Melanocyte of skin (primary cell): ENCODE results near the gene WDR4. TPM values are rescaled to one million over a fixed set of nuclear protein-coding genes. Genes with fewer than 3 reads are reported as not detected.

Experiments
- total RNA-seq, 2 donors: library from RNA; depleted of rRNA; stranded (reverse); fragments of >200 nt; gene quantifications; 2 replicates each; pipeline ENCODE4 v1.2.3, GENCODE V29; 2012

WDR4 gene, protein sequence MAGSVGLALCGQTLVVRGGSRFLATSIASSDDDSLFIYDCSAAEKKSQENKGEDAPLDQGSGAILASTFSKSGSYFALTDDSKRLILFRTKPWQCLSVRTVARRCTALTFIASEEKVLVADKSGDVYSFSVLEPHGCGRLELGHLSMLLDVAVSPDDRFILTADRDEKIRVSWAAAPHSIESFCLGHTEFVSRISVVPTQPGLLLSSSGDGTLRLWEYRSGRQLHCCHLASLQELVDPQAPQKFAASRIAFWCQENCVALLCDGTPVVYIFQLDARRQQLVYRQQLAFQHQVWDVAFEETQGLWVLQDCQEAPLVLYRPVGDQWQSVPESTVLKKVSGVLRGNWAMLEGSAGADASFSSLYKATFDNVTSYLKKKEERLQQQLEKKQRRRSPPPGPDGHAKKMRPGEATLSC
- total RNA-seq = 10 to 100 TPM in 1 of 2 donors, 1 to 10 TPM in 1; 8.6 to 21.3 TPM

DNA sequence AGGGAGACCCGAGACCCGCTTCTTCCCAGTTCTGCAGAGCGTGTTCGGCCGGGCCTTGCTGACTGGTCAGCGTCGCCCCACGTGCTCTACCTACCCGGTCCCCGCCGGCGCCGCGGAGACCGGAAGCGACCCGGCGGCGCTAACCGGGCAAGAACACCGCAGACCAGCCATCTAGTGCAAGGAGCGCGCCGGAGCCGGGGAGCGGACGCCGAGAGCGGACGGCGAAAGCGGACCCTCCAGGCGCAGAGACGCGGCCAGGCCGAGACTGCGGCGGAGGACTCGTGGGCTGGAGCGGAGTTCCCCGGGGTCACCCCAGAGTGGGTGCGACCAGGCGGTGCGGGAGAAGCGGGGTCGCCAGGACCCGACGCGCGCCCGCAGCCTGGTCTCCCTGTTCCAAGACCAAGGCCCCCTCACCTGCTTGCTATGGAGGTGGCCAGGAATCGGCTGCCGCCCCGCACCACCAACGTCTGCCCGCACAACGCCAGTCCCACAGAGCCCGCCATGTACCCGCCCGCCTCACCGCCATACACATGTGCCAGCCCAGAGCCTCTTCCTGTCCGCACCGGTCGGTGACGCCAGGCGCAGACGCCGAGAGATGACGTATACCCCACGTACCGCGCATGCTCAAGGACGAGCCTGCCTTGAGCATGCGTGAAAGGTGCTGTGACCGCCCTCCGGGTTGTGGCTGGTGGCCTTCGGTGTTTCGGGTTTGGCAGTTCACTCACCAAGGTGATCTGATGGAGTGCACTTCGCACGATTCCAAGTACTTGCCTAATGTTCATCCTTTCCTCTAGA is at the start of gene WDR4:
WDR4 (minus strand) TSS at position 547 of the 795 bp plus-strand sequence; CDS start at position 503, 44 bp downstream.

DNA sequence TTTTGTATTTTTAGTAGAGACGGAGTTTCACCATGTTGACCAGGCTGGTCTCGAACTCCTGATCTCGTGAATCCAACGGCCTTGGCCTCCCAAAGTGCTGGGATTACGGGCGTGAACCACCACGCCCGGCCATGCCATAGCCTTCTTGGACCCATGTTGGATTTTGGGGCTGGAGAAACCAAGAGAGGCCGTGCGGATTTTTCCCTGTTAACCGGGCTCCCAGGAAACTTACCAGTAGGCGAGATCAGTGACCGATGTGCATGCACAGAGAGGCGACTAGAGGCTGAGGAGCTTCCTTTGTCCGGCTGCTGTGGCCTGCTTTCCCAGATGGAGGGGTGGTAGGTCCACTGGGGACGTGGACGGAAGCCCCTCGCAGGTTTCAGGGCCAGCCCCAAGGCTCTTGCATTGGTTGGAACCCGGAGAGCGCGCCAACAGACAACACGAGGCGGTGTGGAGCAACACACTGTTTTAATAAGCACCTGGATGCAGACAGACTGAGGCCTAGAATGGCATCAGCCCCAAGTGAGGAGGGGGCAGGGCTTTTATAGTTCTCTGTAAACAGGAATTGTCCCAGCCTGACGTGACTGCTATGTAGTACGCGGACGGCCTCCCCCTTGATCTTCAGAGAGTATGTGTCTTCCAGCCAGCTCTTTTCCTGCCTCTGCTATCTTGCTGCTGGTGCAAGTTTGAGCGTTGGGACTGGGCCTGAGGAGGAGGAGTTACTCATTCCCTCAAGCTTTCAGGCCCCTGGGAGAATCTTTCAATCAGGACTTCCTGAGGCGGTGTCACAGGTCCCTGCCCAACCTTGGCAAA is 46.0 kb upstream of the WDR4 start, which contains the start of gene ERVH48-1:
ERVH48-1 (minus strand) TSS at position 517 of the 813 bp plus-strand sequence. CDS start 6,624 bp downstream, outside the sequence.

DNA sequence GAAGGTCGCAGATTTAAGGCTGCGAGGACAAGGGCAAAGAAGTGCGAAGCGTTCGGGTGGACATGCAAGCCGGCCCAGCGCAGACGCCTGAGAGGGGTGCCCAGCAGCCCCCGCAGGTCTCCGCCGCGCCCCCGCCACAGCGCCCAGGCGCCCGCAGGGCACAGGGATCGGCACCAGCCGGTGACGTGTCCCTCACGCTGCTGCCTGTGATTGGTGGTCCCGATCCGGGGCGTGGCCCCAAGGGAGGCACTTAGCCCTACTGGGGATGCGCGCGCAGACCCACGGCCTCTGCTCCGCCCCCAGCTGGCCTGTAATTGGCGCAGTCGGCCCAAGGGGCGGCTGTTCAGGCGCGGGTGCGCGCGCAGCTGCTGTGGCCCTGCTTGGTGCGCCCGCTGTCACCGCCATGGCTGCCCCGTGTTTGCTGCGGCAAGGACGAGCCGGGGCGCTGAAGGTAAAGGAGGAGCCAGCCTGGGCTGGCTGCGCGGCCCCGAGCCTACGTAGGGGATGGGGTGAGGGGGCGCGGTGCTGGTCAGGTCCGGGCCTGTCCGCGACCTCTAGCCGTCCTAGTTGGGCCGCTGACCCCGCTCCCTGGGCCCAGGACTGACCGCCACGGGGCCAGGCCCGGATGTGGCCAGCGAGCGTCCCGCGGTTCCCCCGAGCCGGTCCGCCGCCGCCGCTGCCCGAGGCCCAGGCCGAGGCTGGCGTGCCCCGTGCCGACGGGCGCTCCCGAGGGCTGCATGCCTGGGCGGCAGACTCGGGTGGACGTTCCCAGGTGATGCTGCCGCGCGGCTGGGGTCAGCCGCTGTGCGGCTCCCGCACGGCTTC is 13.8 kb upstream of the WDR4 start, which contains the start of gene NDUFV3:
NDUFV3 (plus strand) TSS at position 379 of the 825 bp plus-strand sequence; CDS start at position 404, 25 bp downstream.

Other genes starting within 250 kb of the WDR4 start
- 1 to 10 TPM in 1 of 2 donors, not detected in 1; 1.7 TPM for gene PDE9A, start 225.9 kb downstream of the WDR4 start, total RNA-seq
- 10 to 100 TPM; 49.2 to 62.6 TPM for gene NDUFV3, start 13.8 kb upstream of the WDR4 start, total RNA-seq
- gene ERVH48-1, start 46.1 kb upstream of the WDR4 start, total RNA-seq = not detected
- 1 to 10 TPM; 9.0 to 9.6 TPM for gene PKNOX1, start 95.0 kb upstream of the WDR4 start, total RNA-seq
- 10 to 100 TPM; 13.0 to 16.2 TPM for gene CBS, start 196.3 kb upstream of the WDR4 start, total RNA-seq
- 10 to 100 TPM; 21.3 to 21.6 TPM for gene U2AF1, start 228.0 kb upstream of the WDR4 start, total RNA-seq